ENCODE results near the gene CXXC1. TPM values are rescaled to one million over a fixed set of nuclear protein-coding genes. Genes with fewer than 3 reads are reported as not detected.

Gene CXXC1
- total RNA-seq, 1 donor from 2014 or later = 35.0 TPM

DNA sequence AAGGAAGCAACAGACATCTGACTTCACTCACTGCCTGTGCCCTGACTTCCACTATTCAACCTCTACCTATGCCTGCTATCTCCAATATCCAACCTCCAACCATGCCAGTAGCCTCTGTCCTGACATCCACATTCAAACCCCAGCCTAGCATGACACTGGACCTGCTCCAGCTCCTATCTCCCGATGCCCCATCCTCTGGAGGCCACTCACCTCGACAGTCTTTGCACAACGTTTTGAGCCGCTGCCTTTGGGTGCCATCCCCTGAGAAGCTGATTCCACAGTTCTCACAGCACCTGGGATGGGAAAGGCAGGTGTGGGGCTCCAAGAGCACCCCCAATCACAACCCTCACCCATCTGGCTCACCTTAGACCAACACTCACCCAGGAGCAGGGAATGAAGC is 11.0 kb downstream of the CXXC1 start:
- no peaks in the 10 kb centered on the region for H3K9me3 ChIP-seq (ENCODE audit: low read depth)
- Mint-ChIP-seq H3K27me3 (ENCODE audit: insufficient read depth, low read depth) (no peaks in the 10 kb centered on the region), H3K27ac (no peak overlapping the region), H3K4me1 (peaks cover 16% of the 10 kb centered on the region), H3K9me3 (no peaks in the 10 kb centered on the region), H3K4me3 (no peak overlapping the region), H3K36me3 (peaks cover 43% of the 10 kb centered on the region)
- no peak overlapping the region for H3K27ac ChIP-seq
- H2AFZ ChIP-seq (replicated peaks) = no peak overlapping the region
- no peak for DNase-seq (ENCODE audit: low spot score)
- peaks cover 10% of the 10 kb centered on the region for H4K20me1 ChIP-seq (ENCODE audit: low read depth)
- TF ChIP-seq EZH2 (IDR thresholded peaks at IDR 0.05) (no peak), EZH2phosphoT487 (IDR thresholded peaks at IDR 0.05) (no peak)
- TF ChIP-seq, protein P1, sequence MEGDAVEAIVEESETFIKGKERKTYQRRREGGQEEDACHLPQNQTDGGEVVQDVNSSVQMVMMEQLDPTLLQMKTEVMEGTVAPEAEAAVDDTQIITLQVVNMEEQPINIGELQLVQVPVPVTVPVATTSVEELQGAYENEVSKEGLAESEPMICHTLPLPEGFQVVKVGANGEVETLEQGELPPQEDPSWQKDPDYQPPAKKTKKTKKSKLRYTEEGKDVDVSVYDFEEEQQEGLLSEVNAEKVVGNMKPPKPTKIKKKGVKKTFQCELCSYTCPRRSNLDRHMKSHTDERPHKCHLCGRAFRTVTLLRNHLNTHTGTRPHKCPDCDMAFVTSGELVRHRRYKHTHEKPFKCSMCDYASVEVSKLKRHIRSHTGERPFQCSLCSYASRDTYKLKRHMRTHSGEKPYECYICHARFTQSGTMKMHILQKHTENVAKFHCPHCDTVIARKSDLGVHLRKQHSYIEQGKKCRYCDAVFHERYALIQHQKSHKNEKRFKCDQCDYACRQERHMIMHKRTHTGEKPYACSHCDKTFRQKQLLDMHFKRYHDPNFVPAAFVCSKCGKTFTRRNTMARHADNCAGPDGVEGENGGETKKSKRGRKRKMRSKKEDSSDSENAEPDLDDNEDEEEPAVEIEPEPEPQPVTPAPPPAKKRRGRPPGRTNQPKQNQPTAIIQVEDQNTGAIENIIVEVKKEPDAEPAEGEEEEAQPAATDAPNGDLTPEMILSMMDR (IDR thresholded peaks at IDR 0.05) = no peak
- peaks cover 7% of the 10 kb centered on the region for H3K36me3 ChIP-seq
- H3F3A ChIP-seq (ENCODE audit: low read depth) = peaks cover 2% of the 10 kb centered on the region
- H3K4me1 ChIP-seq = peaks cover 7% of the 10 kb centered on the region
- H3K79me2 ChIP-seq (ENCODE audit: low read depth) = peaks cover 27% of the 10 kb centered on the region
- no peak overlapping the region for H3K9ac ChIP-seq
- no peak overlapping the region for H3K4me2 ChIP-seq
- no peak overlapping the region for H3K4me3 ChIP-seq
- H3K27me3 ChIP-seq = no peaks in the 10 kb centered on the region

GRCh38 chr18:50275503-50276036 is 11.9 kb downstream of the CXXC1 start:
- Histone ChIP-seq H3K9me3 (ENCODE audit: low read depth) (no peaks in the 10 kb centered on the region), H3K27me3 (no peaks in the 10 kb centered on the region), H3K27ac (no peak overlapping the region), H3K79me2 (ENCODE audit: low read depth) (peaks cover 21% of the 10 kb centered on the region), H3K36me3 (peaks cover 7% of the 10 kb centered on the region), H2AFZ (replicated peaks) (no peak overlapping the region), H3K4me3 (no peak overlapping the region), H3K4me1 (peaks cover 7% of the 10 kb centered on the region), H3K9ac (no peak overlapping the region), H3F3A (ENCODE audit: low read depth) (no peaks in the 10 kb centered on the region), H4K20me1 (ENCODE audit: low read depth) (peaks cover 10% of the 10 kb centered on the region), H3K4me2 (no peak overlapping the region)
- no peak overlapping the region for H3K4me3 Mint-ChIP-seq
- DNase-seq (ENCODE audit: low spot score) = no peak
- TF ChIP-seq EZH2phosphoT487 (IDR thresholded peaks at IDR 0.05) (no peak), EZH2 (IDR thresholded peaks at IDR 0.05) (no peak)
- TF ChIP-seq, protein P1 (IDR thresholded peaks at IDR 0.05) = no peak
- no peaks in the 10 kb centered on the region for H3K9me3 Mint-ChIP-seq
- no peaks in the 10 kb centered on the region for H3K27me3 Mint-ChIP-seq (ENCODE audit: insufficient read depth, low read depth)
- no peak overlapping the region for H3K27ac Mint-ChIP-seq
- H3K36me3 Mint-ChIP-seq = peaks cover 43% of the 10 kb centered on the region
- peaks cover 9% of the 10 kb centered on the region for H3K4me1 Mint-ChIP-seq

DNA sequence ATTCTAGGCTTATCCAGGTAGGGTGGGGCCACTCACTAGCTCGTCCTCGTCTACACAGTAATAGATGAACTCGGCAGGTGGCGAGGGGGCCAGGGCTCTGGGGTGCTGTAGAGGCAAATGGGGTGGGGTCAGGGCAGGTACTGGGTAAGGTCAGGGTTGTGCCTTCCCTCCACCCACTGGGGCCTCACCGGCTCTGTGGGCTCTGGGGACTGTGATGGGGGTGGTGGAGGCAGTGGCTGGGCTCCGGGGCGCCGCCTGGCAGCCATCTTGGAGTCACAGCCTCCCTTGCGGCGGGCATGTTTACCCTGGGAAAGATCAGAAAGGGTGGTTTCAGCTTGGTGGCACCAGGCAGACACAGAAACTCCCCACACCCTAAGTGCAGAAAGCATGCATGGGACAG is 12.6 kb downstream of the CXXC1 start:
- no peaks in the 10 kb centered on the region for H3K9me3 ChIP-seq (ENCODE audit: low read depth)
- peaks cover 3% of the 10 kb centered on the region for H3K4me1 Mint-ChIP-seq
- peaks cover 15% of the 10 kb centered on the region for H3K79me2 ChIP-seq (ENCODE audit: low read depth)
- H3K36me3 ChIP-seq = peaks cover 7% of the 10 kb centered on the region
- H3K9me3 Mint-ChIP-seq = no peaks in the 10 kb centered on the region
- no peaks in the 10 kb centered on the region for H3K27me3 ChIP-seq
- H3K27ac Mint-ChIP-seq = no peak overlapping the region
- peaks cover 3% of the 10 kb centered on the region for H3K4me1 ChIP-seq
- no peak overlapping the region for H3K9ac ChIP-seq
- no peak overlapping the region for H3K4me2 ChIP-seq
- no peaks in the 10 kb centered on the region for H3K27me3 Mint-ChIP-seq (ENCODE audit: insufficient read depth, low read depth)
- H3K4me3 ChIP-seq = no peak overlapping the region
- peaks cover 10% of the 10 kb centered on the region for H4K20me1 ChIP-seq (ENCODE audit: low read depth)
- no peak for DNase-seq (ENCODE audit: low spot score)
- no peak overlapping the region for H3K27ac ChIP-seq
- H2AFZ ChIP-seq (replicated peaks) = no peak overlapping the region
- H3K4me3 Mint-ChIP-seq = no peak overlapping the region
- no peaks in the 10 kb centered on the region for H3F3A ChIP-seq (ENCODE audit: low read depth)
- TF ChIP-seq, protein P1 (IDR thresholded peaks at IDR 0.05) = no peak
- TF ChIP-seq EZH2phosphoT487 (IDR thresholded peaks at IDR 0.05) = no peak
- TF ChIP-seq EZH2 (IDR thresholded peaks at IDR 0.05) = no peak
- H3K36me3 Mint-ChIP-seq = peaks cover 43% of the 10 kb centered on the region
